Mucosa of rectum (tissue), 2 donors: ENCODE results near the gene CAVIN3.

Experiments used
- H3K27ac ChIP-seq, 2 donors: one replicate each; pipeline ENCODE4 v1.7.0; 2013; ENCODE audit warnings: inconsistent platforms in 2 of 2, low read depth in 2 of 2, low read length in 2 of 2
- H3K27me3 ChIP-seq, 2 donors: one replicate each; pipeline ENCODE4 v1.7.0; 2013; ENCODE audit warnings: low read length in 2 of 2; ENCODE audit not compliant: control insufficient read depth in 2 of 2, insufficient read depth in 2 of 2
- H3K36me3 ChIP-seq, 2 donors: one replicate each; pipeline ENCODE4 v1.7.0; 2013; ENCODE audit warnings: low read length in 2 of 2; ENCODE audit not compliant: control insufficient read depth in 2 of 2, insufficient read depth in 2 of 2
- H3K4me1 ChIP-seq, 2 donors: one replicate each; pipeline ENCODE4 v1.7.0; 2013; ENCODE audit warnings: low read length in 2 of 2, mild to moderate bottlenecking in 1 of 2; ENCODE audit not compliant: control insufficient read depth in 2 of 2, insufficient read depth in 2 of 2
- H3K4me3 ChIP-seq, 2 donors: one replicate each; pipeline ENCODE4 v1.7.0; 2013; ENCODE audit warnings: low read length in 2 of 2
- H3K9ac ChIP-seq, 2 donors: one replicate each; pipeline ENCODE4 v1.7.0; 2013; ENCODE audit warnings: low read length in 2 of 2, low read depth in 1 of 2, mild to moderate bottlenecking in 1 of 2
- H3K9me3 ChIP-seq, 2 donors: one replicate each; pipeline ENCODE4 v1.7.0; 2013; ENCODE audit warnings: low read length in 2 of 2; ENCODE audit not compliant: control insufficient read depth in 2 of 2
- donor health status: healthy.
- donor health status: Normal muscosa, but diverticular disease.

CAVIN3 gene, protein sequence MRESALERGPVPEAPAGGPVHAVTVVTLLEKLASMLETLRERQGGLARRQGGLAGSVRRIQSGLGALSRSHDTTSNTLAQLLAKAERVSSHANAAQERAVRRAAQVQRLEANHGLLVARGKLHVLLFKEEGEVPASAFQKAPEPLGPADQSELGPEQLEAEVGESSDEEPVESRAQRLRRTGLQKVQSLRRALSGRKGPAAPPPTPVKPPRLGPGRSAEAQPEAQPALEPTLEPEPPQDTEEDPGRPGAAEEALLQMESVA

GRCh38 chr11:6320411-6321155 is at the start of gene CAVIN3:
Gene CAVIN3 (minus strand): TSS chr11:6320501. CDS start chr11:6320476, 25 bp downstream.
- Histone ChIP-seq H3K4me1 (peaks cover 10 to 15% of the 10 kb centered on the region in 2 donors), H3K36me3 (no peaks in the 10 kb centered on the region), H3K9ac (peak within 1 kb of the TSS; percentile 65), H3K27ac (peak within 1 kb of the TSS; percentile 89 to 93), H3K9me3 (no peaks in the 10 kb centered on the region), H3K4me3 (peak within 1 kb of the TSS; percentile 72), H3K27me3 (no peaks in the 10 kb centered on the region)

GRCh38 chr11:6365659-6366058 is 45.4 kb upstream of the CAVIN3 start:
- Histone ChIP-seq H3K9me3 (no peaks in the 10 kb centered on the region), H3K27ac (no peak overlapping the region), H3K27me3 (no peaks in the 10 kb centered on the region), H3K4me3 (no peak overlapping the region), H3K4me1 (no peaks in the 10 kb centered on the region), H3K36me3 (no peaks in the 10 kb centered on the region), H3K9ac (no peak overlapping the region)

DNA sequence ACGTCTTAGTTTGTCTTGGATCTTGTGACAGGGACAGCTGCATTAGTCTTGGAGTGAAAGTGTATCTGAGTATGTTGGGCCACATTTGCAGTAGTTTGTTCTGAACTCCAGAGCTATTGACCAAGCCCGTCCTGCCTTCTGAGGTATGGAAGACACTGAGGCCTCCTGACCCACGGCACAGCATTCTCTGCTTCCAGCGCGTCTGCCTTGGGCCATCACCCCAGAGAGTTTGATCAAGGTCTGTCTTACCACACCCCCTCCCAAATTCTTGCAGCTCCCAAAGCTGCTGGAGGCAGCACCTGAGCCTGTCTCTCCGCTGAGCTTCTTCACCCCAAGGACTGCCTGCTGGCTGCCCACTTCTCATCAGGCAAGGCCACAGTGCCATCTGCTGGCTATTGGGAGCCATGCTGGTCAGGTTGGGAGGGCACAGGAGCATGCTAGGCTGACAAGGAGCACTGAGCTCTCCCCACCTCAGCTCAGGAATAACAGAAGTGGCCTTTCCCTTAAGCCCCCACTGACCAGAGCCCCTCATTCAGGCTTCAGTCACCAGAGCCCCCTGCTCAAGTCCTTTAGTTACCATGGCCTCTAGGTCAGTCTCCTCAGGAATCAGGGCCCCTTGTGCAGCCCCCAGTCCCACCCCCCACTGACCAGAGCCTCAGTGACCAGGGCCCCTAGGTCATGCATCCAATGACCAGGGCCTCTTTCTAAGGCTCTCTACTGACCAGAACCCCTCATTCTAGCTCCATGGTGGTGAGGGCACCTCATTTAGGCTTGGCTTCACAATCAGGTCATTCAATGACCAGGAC is 42.8 kb upstream of the CAVIN3 start:
- H3K4me1 ChIP-seq: no peaks in the 10 kb centered on the region
- H3K9ac ChIP-seq: no peak overlapping the region
- H3K27ac ChIP-seq: no peak overlapping the region
- no peaks in the 10 kb centered on the region for H3K9me3 ChIP-seq
- H3K27me3 ChIP-seq: no peaks in the 10 kb centered on the region
- no peak overlapping the region for H3K4me3 ChIP-seq
- H3K36me3 ChIP-seq: no peaks in the 10 kb centered on the region

DNA sequence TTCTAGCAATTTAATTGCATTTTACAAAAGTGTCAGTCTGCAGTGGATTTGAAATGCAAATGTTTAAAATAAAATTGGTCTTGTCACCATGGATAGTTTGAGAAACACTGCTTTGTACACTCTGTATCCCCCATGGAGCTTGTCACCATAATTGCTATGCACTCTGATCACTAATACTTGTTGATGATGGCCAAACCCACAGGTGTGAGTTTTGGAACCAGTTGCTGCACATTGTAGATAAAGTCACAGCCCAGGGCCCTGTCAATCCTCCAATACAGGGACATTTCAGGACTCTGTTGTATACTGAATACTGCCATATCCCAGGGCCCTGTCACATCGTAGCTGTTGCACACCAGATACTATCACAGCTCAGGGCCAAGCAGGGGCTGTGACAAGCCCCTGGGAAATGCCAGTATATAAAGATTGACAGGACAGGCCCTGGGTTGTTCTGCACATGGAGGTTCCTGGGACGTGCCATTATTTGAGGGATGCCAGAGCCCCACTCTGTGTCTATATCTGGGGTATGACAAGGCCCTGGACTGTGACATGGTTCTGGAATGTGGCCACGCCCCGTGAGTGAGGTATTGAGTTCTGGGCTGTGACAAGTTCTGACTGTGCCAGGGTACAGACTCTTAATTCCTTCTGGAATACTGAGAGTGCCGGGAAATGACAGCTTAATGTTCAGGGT is 42.0 kb upstream of the CAVIN3 start:
- no peaks in the 10 kb centered on the region for H3K9me3 ChIP-seq
- H3K27ac ChIP-seq: no peak overlapping the region
- H3K4me3 ChIP-seq: no peak overlapping the region
- no peaks in the 10 kb centered on the region for H3K4me1 ChIP-seq
- no peak overlapping the region for H3K9ac ChIP-seq
- H3K36me3 ChIP-seq: no peaks in the 10 kb centered on the region
- H3K27me3 ChIP-seq: no peaks in the 10 kb centered on the region

GRCh38 chr11:6360183-6360582 is 39.9 kb upstream of the CAVIN3 start:
- Histone ChIP-seq H3K4me1 (no peaks in the 10 kb centered on the region), H3K36me3 (no peaks in the 10 kb centered on the region), H3K27ac (no peak overlapping the region), H3K4me3 (no peak overlapping the region), H3K27me3 (no peaks in the 10 kb centered on the region), H3K9ac (no peak overlapping the region), H3K9me3 (no peaks in the 10 kb centered on the region)

DNA sequence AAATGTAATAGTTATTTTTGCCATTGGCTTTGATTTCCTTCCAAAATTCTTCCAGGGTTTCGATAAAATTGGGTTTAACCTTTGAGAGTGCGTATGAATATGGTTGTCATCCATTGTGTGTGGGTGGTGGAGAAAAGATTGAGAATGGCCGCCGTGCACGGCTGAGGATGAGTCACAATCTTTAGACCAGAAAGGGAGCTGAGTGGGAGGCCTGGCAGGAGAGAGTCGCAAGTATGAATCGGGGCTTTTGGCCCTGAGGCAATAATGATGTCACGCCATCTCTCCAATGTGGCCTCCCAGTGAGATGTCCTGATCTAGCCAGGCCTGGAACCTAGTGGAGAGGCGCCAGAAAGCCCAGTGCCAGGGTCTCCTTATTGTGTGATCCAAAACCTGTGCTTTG is 36.9 kb upstream of the CAVIN3 start:
- no peaks in the 10 kb centered on the region for H3K27me3 ChIP-seq
- no peak overlapping the region for H3K27ac ChIP-seq
- no peaks in the 10 kb centered on the region for H3K4me1 ChIP-seq
- H3K36me3 ChIP-seq: no peaks in the 10 kb centered on the region
- no peaks in the 10 kb centered on the region for H3K9me3 ChIP-seq
- no peak overlapping the region for H3K9ac ChIP-seq
- no peak overlapping the region for H3K4me3 ChIP-seq

DNA sequence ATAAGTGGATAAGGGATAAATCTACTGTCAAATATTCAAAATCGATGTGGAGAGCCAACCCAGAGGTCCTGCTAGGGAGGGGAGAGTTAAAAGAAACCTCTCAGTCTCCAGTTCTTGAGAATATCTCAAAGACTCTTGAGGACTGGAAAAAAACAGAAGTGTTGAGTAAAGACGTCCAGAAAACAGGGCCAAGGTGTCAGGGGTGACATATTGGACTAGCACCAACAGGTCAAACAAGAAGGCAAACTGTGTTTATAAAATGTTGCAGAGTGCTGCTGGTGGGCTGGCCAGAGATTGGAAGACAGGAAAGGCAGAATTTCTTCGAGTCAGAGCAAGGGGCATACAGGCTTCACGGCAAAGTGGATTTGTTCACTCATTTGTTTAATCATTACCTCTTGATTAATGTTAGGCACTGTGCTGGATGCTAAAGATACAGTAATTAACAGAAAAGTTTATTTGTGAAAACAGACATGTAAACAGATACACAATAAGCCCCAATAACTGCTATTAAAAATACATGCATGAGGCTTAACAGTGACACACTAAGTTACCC is 36.3 kb upstream of the CAVIN3 start:
- Histone ChIP-seq H3K27me3 (no peaks in the 10 kb centered on the region), H3K9ac (no peak overlapping the region), H3K4me1 (no peaks in the 10 kb centered on the region), H3K27ac (no peak overlapping the region), H3K36me3 (no peaks in the 10 kb centered on the region), H3K4me3 (no peak overlapping the region), H3K9me3 (no peaks in the 10 kb centered on the region)

DNA sequence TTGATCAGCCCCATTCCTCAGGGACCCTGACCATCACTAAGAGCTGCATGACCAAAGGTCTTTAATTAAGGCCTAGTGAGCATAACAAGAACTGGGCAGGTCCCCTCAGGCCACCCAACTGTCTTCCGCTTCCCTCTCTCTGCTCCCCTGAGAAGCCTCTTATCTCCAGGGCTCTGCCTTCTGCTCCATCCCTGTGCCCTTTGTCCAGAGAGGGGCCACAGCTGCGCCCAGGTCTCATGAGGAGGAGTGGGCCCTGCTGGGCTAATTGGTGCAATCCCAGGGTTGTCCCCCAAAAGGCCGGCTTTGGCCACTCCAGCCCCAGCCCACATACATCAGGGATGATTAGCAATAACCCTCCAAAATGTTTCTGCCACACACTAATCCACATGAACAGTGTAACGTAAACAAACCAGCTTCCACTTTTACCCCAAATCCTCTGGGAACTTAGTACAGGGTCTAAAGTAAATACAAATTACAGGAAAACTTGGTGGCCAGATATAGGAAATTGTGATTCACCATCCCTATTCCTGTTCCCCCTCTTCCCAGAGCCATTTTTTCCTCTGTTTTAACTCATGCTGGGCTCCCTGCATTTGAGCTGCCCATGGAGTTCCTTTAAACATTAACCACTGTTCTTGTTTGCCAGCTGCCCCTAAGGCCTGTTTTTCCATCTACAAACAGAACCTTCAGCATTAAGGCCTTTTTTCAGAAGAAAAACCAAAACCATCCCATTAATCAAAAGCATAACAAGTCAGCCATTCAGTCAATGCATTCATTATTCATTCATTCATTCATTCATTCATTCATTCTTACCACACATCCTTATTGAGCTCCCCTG is 34.6 kb upstream of the CAVIN3 start:
- no peak overlapping the region for H3K9ac ChIP-seq
- H3K9me3 ChIP-seq: no peaks in the 10 kb centered on the region
- no peaks in the 10 kb centered on the region for H3K27me3 ChIP-seq
- no peaks in the 10 kb centered on the region for H3K36me3 ChIP-seq
- no peak overlapping the region for H3K4me3 ChIP-seq
- H3K4me1 ChIP-seq: no peaks in the 10 kb centered on the region
- H3K27ac ChIP-seq: no peak overlapping the region

DNA sequence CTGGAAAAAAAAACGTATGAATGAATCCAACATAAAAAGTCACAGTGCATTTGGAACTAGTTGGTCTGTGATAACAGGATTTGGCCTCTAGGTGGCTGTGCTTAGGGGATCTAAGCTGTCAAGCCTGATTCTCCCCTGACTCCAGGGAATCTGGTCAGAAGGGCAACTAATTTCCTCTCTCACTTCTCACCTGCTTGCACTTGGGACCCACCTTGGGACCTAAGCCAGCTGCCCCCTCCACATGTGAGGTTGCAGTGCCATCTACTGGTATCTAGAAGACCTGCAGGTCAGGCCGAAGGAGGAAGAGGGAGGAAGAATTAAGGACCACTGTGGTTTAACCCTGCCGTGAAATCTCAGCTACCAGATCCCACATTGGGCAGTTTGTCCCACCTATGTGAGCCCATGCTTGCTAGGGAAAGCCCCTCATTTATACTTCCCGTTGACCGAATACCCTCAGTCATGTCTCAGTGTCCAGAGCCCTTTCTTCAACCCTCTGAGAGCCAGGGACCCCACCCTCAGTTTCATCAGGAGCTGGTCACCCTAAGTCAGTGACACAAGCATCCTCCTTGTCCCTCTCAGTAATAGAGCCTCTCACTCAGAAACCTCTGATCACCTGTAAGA is 33.2 kb upstream of the CAVIN3 start:
- H3K36me3 ChIP-seq: no peaks in the 10 kb centered on the region
- no peak overlapping the region for H3K4me3 ChIP-seq
- no peaks in the 10 kb centered on the region for H3K27me3 ChIP-seq
- no peaks in the 10 kb centered on the region for H3K9me3 ChIP-seq
- H3K9ac ChIP-seq: no peak overlapping the region
- H3K27ac ChIP-seq: no peak overlapping the region
- no peaks in the 10 kb centered on the region for H3K4me1 ChIP-seq
